Sigmoid colon (tissue), 7 donors: ENCODE data around the gene DPEP2NB. TPM values are rescaled to one million over a fixed set of nuclear protein-coding genes. Genes with fewer than 3 reads are reported as not detected.
A peak's percentile ranks its signal among the peaks of the same experiment; 100 is the strongest.

Experiments used
- DNase-seq: peaks from one replicate; pipeline ENCODE4 v3.0.0-alpha.2; 2019
- H3K27ac ChIP-seq, 4 donors: fragments of 200-600 bp; sonication (generic); one replicate each; pipeline ENCODE4 v1.5.1; 2016 to 2019; ENCODE audit warnings: mild to moderate bottlenecking in 1 of 4
- H3K27me3 ChIP-seq, 3 donors: fragments of 200-600 bp; sonication (generic); one replicate each; pipeline ENCODE4 v1.5.1; 2019; ENCODE audit warnings: mild to moderate bottlenecking in 1 of 3
- H3K36me3 ChIP-seq, 4 donors: fragments of 200-600 bp; sonication (generic); one replicate each; pipeline ENCODE4 v1.5.1; 2016 to 2019
- H3K4me1 ChIP-seq, 4 donors: fragments of 200-600 bp; sonication (generic); one replicate each; pipeline ENCODE4 v1.5.1; 2017 to 2019
- H3K4me3 ChIP-seq, 4 donors: fragments of 200-600 bp; sonication (generic); one replicate each; pipeline ENCODE4 v1.5.1; 2017 to 2019; ENCODE audit warnings: mild to moderate bottlenecking in 2 of 4, moderate library complexity in 1 of 4
- H3K9me3 ChIP-seq, 4 donors: fragments of 200-600 bp in 3 of 4; sonication (generic) in 3 of 4; one replicate each; pipeline versions ENCODE4 v1.5.1 to v1.6.1; 2013 to 2019
- EP300 ChIP-seq, 4 donors: sonication (generic); formaldehyde crosslinking; IDR thresholded peaks; one replicate each; pipeline ENCODE4 v1.6.1; 2017; ENCODE audit warnings: antibody characterized with exemption in 4 of 4
- POLR2A ChIP-seq, 2 donors: fragments of 450-650 bp; IDR thresholded peaks; one replicate each; pipeline ENCODE4 v1.6.1; 2016; ENCODE audit warnings: antibody characterized with exemption in 2 of 2, mild to moderate bottlenecking in 2 of 2, moderate library complexity in 2 of 2
- POLR2AphosphoS5 ChIP-seq, 4 donors: sonication (generic); formaldehyde crosslinking; IDR thresholded peaks; one replicate each; pipeline ENCODE4 v1.6.1; 2017; ENCODE audit warnings: antibody characterized with exemption in 4 of 4
- WGBS, 2 donors: extraction: QIAGEN DNeasy Blood & Tissue Kit; methylation state at CpG; one replicate each; pipeline ENCODE4 v1.1.7; 2013; 5-methylcytosine and 5-hydroxymethylcytosine counted together
- intact Hi-C: fragments of 100-400 bp; cut with DNase I; formaldehyde crosslinking; loops from one replicate; pipeline ENCODE4 v1.15.1; 2023
- polyA plus RNA-seq, 3 donors: library from polyadenylated mRNA; stranded (reverse); fragments of 200-250 nt; gene quantifications; one replicate each; pipeline ENCODE4 v1.2.3, GENCODE V29; 2013
- total RNA-seq, 4 donors: library from RNA; depleted of rRNA; stranded (reverse); fragments of >200 nt; gene quantifications; one replicate each; pipeline ENCODE4 v1.1.0, GENCODE V29; 2016
- TF ChIP-seq, protein P1 (sequence below), 4 experiments: fragments of 450-650 bp in 3 of 4; fragments of 200-600 bp in 1 of 4; IDR thresholded peaks; one replicate each; pipeline ENCODE4 v1.5.1; 2016 to 2019; ENCODE audit warnings: antibody characterized with exemption in 4 of 4, mild to moderate bottlenecking in 3 of 4, moderate library complexity in 2 of 4
- donor health status: healthy with polysubstance abuse.
- donor health status: Bipolar disorder and iron deficiency.
- donor health status: healthy.

Gene DPEP2NB
- total and polyA plus RNA-seq, 7 donors, result not detected

- no peak for TF ChIP-seq POLR2A (IDR thresholded peaks at IDR 0.05)
- no peak for TF ChIP-seq EP300 (IDR thresholded peaks at IDR 0.05)
- H3K27ac ChIP-seq, result no peak overlapping the region
- 94 to 95% methylated on average over 3 of the region's 3 CpGs for WGBS, 2 donors
- H3K9me3 ChIP-seq, result no peaks in the 10 kb centered on the region
- intact Hi-C loops, result no loop called here
- H3K36me3 ChIP-seq, result peaks cover 0 to 53% (median 0%) of the 10 kb centered on the region in 4 donors
- no peaks in the 10 kb centered on the region for H3K27me3 ChIP-seq
- no peaks in the 10 kb centered on the region for H3K4me1 ChIP-seq
- DNase-seq, result peak; percentile 15
- H3K4me3 ChIP-seq, result no peak overlapping the region
These were observed 39.7 kb upstream of the DPEP2NB start for GRCh38 chr16:68055395-68055794.

DNA sequence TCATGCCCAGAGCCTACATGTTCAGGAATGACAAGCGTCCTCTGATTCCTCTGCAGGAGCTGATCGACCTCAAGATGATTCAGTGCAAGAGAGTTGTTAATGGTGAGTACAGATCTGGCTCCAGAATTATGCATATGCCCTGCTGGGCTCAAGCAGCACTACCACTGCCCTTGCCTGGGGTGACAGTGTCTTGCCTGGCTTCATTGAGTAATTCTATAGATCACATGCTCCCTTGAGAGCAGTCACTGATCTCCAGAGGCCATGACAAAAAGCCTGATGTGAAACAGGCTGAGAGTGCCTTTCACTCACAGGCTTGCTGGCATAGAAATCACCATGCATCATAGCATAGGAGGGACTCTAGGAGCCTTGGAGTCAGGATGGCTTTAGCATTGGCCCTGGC, 33.7 kb upstream of the DPEP2NB start:
- H3K4me3 ChIP-seq, result no peak overlapping the region
- no peaks in the 10 kb centered on the region for H3K9me3 ChIP-seq
- H3K27ac ChIP-seq, result no peak overlapping the region
- H3K4me1 ChIP-seq, result no peaks in the 10 kb centered on the region
- DNase-seq, result peak; percentile 20
- peaks cover 0 to 49% (median 4%) of the 10 kb centered on the region in 4 donors for H3K36me3 ChIP-seq
- no peaks in the 10 kb centered on the region for H3K27me3 ChIP-seq
- intact Hi-C loops, result no loop called here
- no peak for TF ChIP-seq EP300 (IDR thresholded peaks at IDR 0.05)
- TF ChIP-seq POLR2AphosphoS5 (IDR thresholded peaks at IDR 0.05), result no peak
- TF ChIP-seq POLR2A (IDR thresholded peaks at IDR 0.05), result no peak
- TF ChIP-seq, protein P1, sequence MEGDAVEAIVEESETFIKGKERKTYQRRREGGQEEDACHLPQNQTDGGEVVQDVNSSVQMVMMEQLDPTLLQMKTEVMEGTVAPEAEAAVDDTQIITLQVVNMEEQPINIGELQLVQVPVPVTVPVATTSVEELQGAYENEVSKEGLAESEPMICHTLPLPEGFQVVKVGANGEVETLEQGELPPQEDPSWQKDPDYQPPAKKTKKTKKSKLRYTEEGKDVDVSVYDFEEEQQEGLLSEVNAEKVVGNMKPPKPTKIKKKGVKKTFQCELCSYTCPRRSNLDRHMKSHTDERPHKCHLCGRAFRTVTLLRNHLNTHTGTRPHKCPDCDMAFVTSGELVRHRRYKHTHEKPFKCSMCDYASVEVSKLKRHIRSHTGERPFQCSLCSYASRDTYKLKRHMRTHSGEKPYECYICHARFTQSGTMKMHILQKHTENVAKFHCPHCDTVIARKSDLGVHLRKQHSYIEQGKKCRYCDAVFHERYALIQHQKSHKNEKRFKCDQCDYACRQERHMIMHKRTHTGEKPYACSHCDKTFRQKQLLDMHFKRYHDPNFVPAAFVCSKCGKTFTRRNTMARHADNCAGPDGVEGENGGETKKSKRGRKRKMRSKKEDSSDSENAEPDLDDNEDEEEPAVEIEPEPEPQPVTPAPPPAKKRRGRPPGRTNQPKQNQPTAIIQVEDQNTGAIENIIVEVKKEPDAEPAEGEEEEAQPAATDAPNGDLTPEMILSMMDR (IDR thresholded peaks at IDR 0.05), result no peak
- WGBS, 2 donors, result 94 to 97% methylated on average over 2 of the region's 2 CpGs

- 92 to 95% methylated on average over 2 of the region's 2 CpGs for WGBS, 2 donors
- H3K9me3 ChIP-seq, result no peaks in the 10 kb centered on the region
- intact Hi-C loops, result no loop called here
These were observed 32.3 kb upstream of the DPEP2NB start for GRCh38 chr16:68047987-68048386.

GRCh38 chr16:68046106-68046505, 30.4 kb upstream of the DPEP2NB start:
- Histone ChIP-seq H3K27me3 (no peaks in the 10 kb centered on the region), H3K9me3 (no peaks in the 10 kb centered on the region), H3K4me1 (no peaks in the 10 kb centered on the region), H3K36me3 (peaks cover 0 to 25% (median 4%) of the 10 kb centered on the region in 4 donors), H3K27ac (no peak overlapping the region), H3K4me3 (no peak overlapping the region)
- 84 to 88% methylated on average over 7 of the region's 7 CpGs for WGBS, 2 donors
- DNase-seq, result no peak
- intact Hi-C loops, result no loop called here
- TF ChIP-seq EP300 (IDR thresholded peaks at IDR 0.05) (no peak), POLR2A (IDR thresholded peaks at IDR 0.05) (no peak), POLR2AphosphoS5 (IDR thresholded peaks at IDR 0.05) (no peak)
- TF ChIP-seq, protein P1 (IDR thresholded peaks at IDR 0.05), result no peak

More at GRCh38 chr16:68047987-68048386, 32.3 kb upstream of the DPEP2NB start:
- Histone ChIP-seq H3K27ac (no peak overlapping the region), H3K4me3 (no peak overlapping the region), H3K36me3 (peaks cover 0 to 34% (median 4%) of the 10 kb centered on the region in 4 donors), H3K27me3 (no peaks in the 10 kb centered on the region), H3K4me1 (no peaks in the 10 kb centered on the region)
- TF ChIP-seq, protein P1 (IDR thresholded peaks at IDR 0.05), result no peak
- TF ChIP-seq POLR2AphosphoS5 (IDR thresholded peaks at IDR 0.05) (no peak), EP300 (IDR thresholded peaks at IDR 0.05) (no peak), POLR2A (IDR thresholded peaks at IDR 0.05) (no peak)
- DNase-seq, result no peak

DNA sequence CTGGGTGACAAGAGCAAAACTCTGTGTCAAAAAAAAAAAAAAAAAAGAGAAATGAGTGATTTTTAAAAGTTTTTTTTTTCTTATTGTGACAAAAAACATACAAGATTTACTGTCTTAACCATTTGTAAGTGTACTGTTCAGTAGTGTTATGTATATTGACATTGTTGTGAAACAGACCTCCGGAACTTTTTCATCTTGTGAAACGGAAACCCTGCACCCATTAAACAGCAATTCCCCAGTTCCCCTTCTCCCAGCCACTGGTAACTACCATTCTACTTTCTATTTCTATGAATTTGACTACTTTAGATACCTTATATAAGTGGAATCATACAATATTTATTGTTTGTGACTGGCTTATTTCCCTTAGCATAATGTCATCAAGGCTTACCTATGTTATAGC, 26.1 kb upstream of the DPEP2NB start:
- TF ChIP-seq POLR2AphosphoS5 (IDR thresholded peaks at IDR 0.05) (no peak), POLR2A (IDR thresholded peaks at IDR 0.05) (no peak), EP300 (IDR thresholded peaks at IDR 0.05) (no peak)
- TF ChIP-seq, protein P1 (IDR thresholded peaks at IDR 0.05), result no peak
- no peaks in the 10 kb centered on the region for H3K27me3 ChIP-seq
- H3K9me3 ChIP-seq, result no peaks in the 10 kb centered on the region
- peaks cover 0 to 3% (median 0%) of the 10 kb centered on the region in 4 donors for H3K36me3 ChIP-seq
- intact Hi-C loops, result loop anchor here (5.0 kb wide), 2 partner anchors 49 to 159 kb away; partner anchors contain the start of gene NRN1L
- no peaks in the 10 kb centered on the region for H3K4me1 ChIP-seq
- WGBS, 2 donors, result 85 to 86% methylated on average over 2 of the region's 2 CpGs
- peak; percentile 3 for DNase-seq
- H3K27ac ChIP-seq, result no peak overlapping the region
- no peak overlapping the region for H3K4me3 ChIP-seq
